GM18526 (cell line): ENCODE measurements around the gene SYNDIG1.

Experiments
- POLR2A ChIP-seq: IDR thresholded peaks from 3 replicates; pipeline ENCODE4 v1.6.1; 2011; ENCODE audit not compliant: insufficient read length; ENCODE audit errors: extremely low read depth

Gene SYNDIG1

GRCh38 chr20:24478584-24478983 is 9.2 kb downstream of the SYNDIG1 start:
- no peak for TF ChIP-seq POLR2A

GRCh38 chr20:24479106-24479505 is 9.7 kb downstream of the SYNDIG1 start:
- TF ChIP-seq POLR2A = no peak

- no peak for TF ChIP-seq POLR2A
Observed at GRCh38 chr20:24479595-24479994, 10.2 kb downstream of the SYNDIG1 start.

DNA sequence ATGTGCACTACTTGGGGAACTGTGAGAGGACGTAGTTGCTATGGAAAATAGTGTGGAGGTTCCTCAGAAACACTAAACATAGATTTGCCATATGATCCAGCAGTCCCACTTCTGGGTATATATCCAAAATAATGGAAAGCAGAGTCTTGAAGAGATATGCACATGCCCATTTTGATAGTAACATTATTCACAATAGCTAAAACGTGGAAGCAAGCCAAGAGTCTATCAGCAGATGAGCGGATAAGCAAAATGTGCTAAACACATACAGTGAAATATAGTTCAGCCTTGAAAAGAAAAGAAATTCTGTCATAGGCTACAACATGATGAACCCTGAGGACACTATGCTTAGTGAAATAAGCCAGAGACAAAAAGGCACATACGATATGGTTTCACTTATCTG is 11.1 kb downstream of the SYNDIG1 start:
- TF ChIP-seq POLR2A = no peak

- no peak for TF ChIP-seq POLR2A
Observed at GRCh38 chr20:24481173-24481572, 11.7 kb downstream of the SYNDIG1 start.

GRCh38 chr20:24483435-24484080 is 14.1 kb downstream of the SYNDIG1 start:
- TF ChIP-seq POLR2A = no peak

- TF ChIP-seq POLR2A = no peak
Observed at GRCh38 chr20:24484081-24484450, 14.6 kb downstream of the SYNDIG1 start.

- TF ChIP-seq POLR2A = no peak
Observed at GRCh38 chr20:24485981-24486380, 16.6 kb downstream of the SYNDIG1 start.

GRCh38 chr20:24487240-24487639 is 17.8 kb downstream of the SYNDIG1 start:
- TF ChIP-seq POLR2A = no peak

- no peak for TF ChIP-seq POLR2A
Observed at GRCh38 chr20:24487648-24488047, 18.2 kb downstream of the SYNDIG1 start.

GRCh38 chr20:24488064-24488799 is 18.8 kb downstream of the SYNDIG1 start:
- no peak for TF ChIP-seq POLR2A

DNA sequence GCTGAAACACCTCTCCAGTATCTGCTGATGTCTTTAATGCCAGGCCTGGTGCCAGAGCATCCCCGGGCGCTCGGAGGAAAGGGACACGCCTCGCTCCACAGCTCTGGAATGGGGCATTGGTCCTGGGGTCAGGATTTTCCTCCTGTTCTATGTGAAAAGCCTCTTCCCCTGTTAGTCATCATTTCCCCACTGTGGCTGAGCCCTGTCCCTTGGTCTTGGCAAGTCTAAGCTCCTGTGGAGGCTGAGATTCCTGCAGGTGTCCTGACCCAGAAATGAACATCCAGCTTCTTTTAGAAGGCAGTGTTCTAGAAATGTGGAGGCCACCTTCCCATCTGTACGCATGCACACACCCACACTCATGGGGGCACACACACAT is 19.4 kb downstream of the SYNDIG1 start:
- no peak for TF ChIP-seq POLR2A

DNA sequence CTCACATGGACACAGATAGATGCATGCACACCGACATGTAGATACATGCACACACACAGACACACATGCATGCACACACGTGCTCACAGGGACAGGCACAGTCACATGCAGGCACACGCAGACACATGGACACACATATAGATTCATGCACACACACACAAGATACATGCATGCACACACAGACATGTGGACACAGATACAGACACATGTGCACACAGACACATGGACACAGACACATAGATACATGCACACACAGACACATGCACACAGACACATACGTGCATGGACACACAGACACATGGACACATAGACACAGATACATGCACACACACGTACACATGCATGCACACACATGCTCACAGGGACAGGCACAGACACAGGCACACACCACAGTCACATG is 19.8 kb downstream of the SYNDIG1 start:
- no peak for TF ChIP-seq POLR2A

DNA sequence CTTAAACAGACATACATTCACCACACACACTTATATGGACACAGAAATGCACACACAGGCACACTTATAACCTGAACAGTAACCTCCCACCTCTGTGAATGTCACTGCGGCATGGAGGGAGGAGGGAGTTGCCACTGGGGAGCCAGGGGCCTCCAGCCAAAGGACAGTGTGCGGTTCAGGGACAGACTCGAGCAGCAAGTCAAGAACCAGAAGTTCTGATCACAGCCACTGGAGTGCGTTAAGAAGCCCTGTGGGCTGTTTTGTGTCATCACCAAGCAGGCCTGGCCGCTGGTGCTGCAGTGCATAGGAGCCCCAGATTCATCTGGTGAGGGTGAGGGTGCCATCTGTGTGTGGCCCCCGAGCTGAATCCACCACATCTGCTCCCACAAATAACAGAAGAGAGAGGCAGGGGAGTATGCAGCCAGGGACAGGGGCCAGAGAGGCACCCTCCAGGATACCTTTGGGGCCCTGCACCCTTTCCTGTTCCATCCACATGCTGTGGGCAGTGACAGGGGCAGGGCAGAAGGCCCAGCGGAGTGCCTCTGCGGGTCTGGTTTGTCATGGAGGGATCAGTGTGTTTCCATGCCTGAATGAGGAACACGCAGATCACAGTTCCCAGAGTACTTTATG is 20.3 kb downstream of the SYNDIG1 start:
- no peak for TF ChIP-seq POLR2A

- TF ChIP-seq POLR2A = no peak
Observed at GRCh38 chr20:24490598-24490997, 21.2 kb downstream of the SYNDIG1 start.

GRCh38 chr20:24491041-24491756 is 21.8 kb downstream of the SYNDIG1 start:
- TF ChIP-seq POLR2A = no peak
